Measurements from ENCODE around the gene KAT5. TPM values are rescaled to one million over a fixed set of nuclear protein-coding genes. Genes with fewer than 3 reads are reported as not detected.
A peak's percentile ranks its signal among the peaks of the same experiment; 100 is the strongest.

The KAT5 gene
- total RNA-seq, 1 donor from 2014 or later, result 73.1 TPM

- H3K27ac Mint-ChIP-seq, result no peak overlapping the region
- DNase-seq (ENCODE audit: low spot score, unreplicated experiment), result no peak
- H3K4me1 Mint-ChIP-seq (ENCODE audit: low read depth), result peaks cover 6% of the 10 kb centered on the region
- H3K27me3 Mint-ChIP-seq, result peaks cover 5% of the 10 kb centered on the region
- TF ChIP-seq CTCF (IDR thresholded peaks at IDR 0.05; ENCODE audit: unreplicated experiment), result no peak
- H3K4me3 Mint-ChIP-seq (ENCODE audit: low read depth), result no peak overlapping the region
- H3K9me3 Mint-ChIP-seq (ENCODE audit: low read depth), result no peaks in the 10 kb centered on the region
- H3K36me3 Mint-ChIP-seq (ENCODE audit: insufficient read depth), result peaks cover 11% of the 10 kb centered on the region
These were observed 2.4 kb upstream of the KAT5 start for GRCh38 chr11:65709661-65710060.

- no peak for DNase-seq (ENCODE audit: low spot score, unreplicated experiment)
- Mint-ChIP-seq H3K27ac (no peak overlapping the region), H3K36me3 (ENCODE audit: insufficient read depth) (peaks cover 17% of the 10 kb centered on the region), H3K27me3 (peaks cover 5% of the 10 kb centered on the region), H3K9me3 (ENCODE audit: low read depth) (no peaks in the 10 kb centered on the region), H3K4me3 (ENCODE audit: low read depth) (no peak overlapping the region), H3K4me1 (ENCODE audit: low read depth) (peaks cover 6% of the 10 kb centered on the region)
- no peak for TF ChIP-seq CTCF (IDR thresholded peaks at IDR 0.05; ENCODE audit: unreplicated experiment)
These were observed 1.6 kb upstream of the KAT5 start for GRCh38 chr11:65710421-65710820.

- no peaks in the 10 kb centered on the region for H3K9me3 Mint-ChIP-seq (ENCODE audit: low read depth)
- no peak for TF ChIP-seq CTCF (IDR thresholded peaks at IDR 0.05; ENCODE audit: unreplicated experiment)
- peaks cover 22% of the 10 kb centered on the region for H3K36me3 Mint-ChIP-seq (ENCODE audit: insufficient read depth)
- H3K4me3 Mint-ChIP-seq (ENCODE audit: low read depth), result peak overlapping the region; percentile 88
- H3K27ac Mint-ChIP-seq, result peak overlapping the region; percentile 99
- peaks cover 6% of the 10 kb centered on the region for H3K4me1 Mint-ChIP-seq (ENCODE audit: low read depth)
- no peak for DNase-seq (ENCODE audit: low spot score, unreplicated experiment)
- no peaks in the 10 kb centered on the region for H3K27me3 Mint-ChIP-seq
These were observed 603 bp downstream of the KAT5 start for GRCh38 chr11:65712633-65713076.

GRCh38 chr11:65713212-65713969, 1.3 kb downstream of the KAT5 start:
- peaks cover 22% of the 10 kb centered on the region for H3K36me3 Mint-ChIP-seq (ENCODE audit: insufficient read depth)
- H3K27ac Mint-ChIP-seq, result no peak overlapping the region
- no peaks in the 10 kb centered on the region for H3K27me3 Mint-ChIP-seq
- peaks cover 6% of the 10 kb centered on the region for H3K4me1 Mint-ChIP-seq (ENCODE audit: low read depth)
- no peaks in the 10 kb centered on the region for H3K9me3 Mint-ChIP-seq (ENCODE audit: low read depth)
- H3K4me3 Mint-ChIP-seq (ENCODE audit: low read depth), result peak overlapping the region; percentile 88
- no peak for TF ChIP-seq CTCF (IDR thresholded peaks at IDR 0.05; ENCODE audit: unreplicated experiment)
- no peak for DNase-seq (ENCODE audit: low spot score, unreplicated experiment)

- DNase-seq (ENCODE audit: low spot score, unreplicated experiment), result no peak
- peaks cover 24% of the 10 kb centered on the region for H3K36me3 Mint-ChIP-seq (ENCODE audit: insufficient read depth)
These were observed 2.4 kb downstream of the KAT5 start for GRCh38 chr11:65714433-65714832.

More at GRCh38 chr11:65714433-65714832, 2.4 kb downstream of the KAT5 start:
- peaks cover 14% of the 10 kb centered on the region for H3K4me1 Mint-ChIP-seq (ENCODE audit: low read depth)
- H3K27me3 Mint-ChIP-seq, result no peaks in the 10 kb centered on the region
- TF ChIP-seq CTCF (IDR thresholded peaks at IDR 0.05; ENCODE audit: unreplicated experiment), result no peak
- H3K4me3 Mint-ChIP-seq (ENCODE audit: low read depth), result no peak overlapping the region
- no peak overlapping the region for H3K27ac Mint-ChIP-seq
- H3K9me3 Mint-ChIP-seq (ENCODE audit: low read depth), result no peaks in the 10 kb centered on the region
